SK-N-MC (cell line): ENCODE data around the gene NEGR1.

Source experiments
- EZH2 ChIP-seq: fragments of 200-600 bp; sonication (generic); IDR thresholded peaks from one replicate; pipeline ENCODE4 v1.6.1; 2017; ENCODE audit warnings: antibody characterized with exemption
- POLR2AphosphoS5 ChIP-seq: IDR thresholded peaks from 2 replicates; pipeline ENCODE4 v1.6.1; 2012; ENCODE audit warnings: mild to moderate bottlenecking, low read depth, low read length, borderline replicate concordance

DNA sequence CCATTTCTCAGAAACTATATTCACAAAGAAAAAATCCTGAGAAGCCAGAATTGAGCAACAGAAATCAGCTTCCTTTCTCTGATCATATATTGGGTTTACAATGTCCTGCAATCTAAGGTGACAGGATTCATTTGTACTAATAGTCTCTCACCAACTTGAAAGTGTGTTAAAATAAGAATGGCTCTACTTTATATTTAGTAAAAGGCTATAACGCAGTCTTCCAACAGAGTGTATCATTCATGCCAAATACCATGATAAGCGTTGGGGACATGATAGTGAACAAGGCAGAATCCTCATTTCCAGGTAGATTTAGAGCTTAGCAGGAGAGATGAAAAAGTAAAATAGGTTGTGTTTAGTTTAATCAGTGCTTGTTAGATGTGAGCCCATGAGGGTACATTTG is 682.3 kb downstream of the NEGR1 start:
- no peak for TF ChIP-seq EZH2
- no peak for TF ChIP-seq POLR2AphosphoS5
